HepG2 (cell line): ENCODE data around the gene ST6GALNAC4. TPM values are rescaled to one million over a fixed set of nuclear protein-coding genes. Genes with fewer than 3 reads are reported as not detected.
A peak's percentile ranks its signal among the peaks of the same experiment; 100 is the strongest.

ENCODE experiments used
- ADNP ChIP-seq: sonication (generic); formaldehyde crosslinking; IDR thresholded peaks from 2 replicates; pipeline ENCODE4 v1.4.0; 2020; ENCODE audit warnings: missing genetic modification reagents
- ATF7 ChIP-seq, 2 experiments: fragments of 450-650 bp in 1 of 2; sonication (generic) in 1 of 2; formaldehyde crosslinking in 1 of 2; IDR thresholded peaks; 2 replicates each; pipeline versions ENCODE4 v1.4.0 to v1.6.1; 2016 to 2020; ENCODE audit warnings: antibody characterized with exemption in 1 of 2, mild to moderate bottlenecking in 1 of 2, missing genetic modification reagents in 1 of 2
- ZBTB8A ChIP-seq: sonication (generic); formaldehyde crosslinking; IDR thresholded peaks from 2 replicates; pipeline ENCODE4 v1.4.0; 2020; ENCODE audit warnings: mild to moderate bottlenecking, low read depth, missing genetic modification reagents, borderline replicate concordance
- ZGPAT ChIP-seq: IDR thresholded peaks from 2 replicates; pipeline ENCODE4 v1.6.1; 2016; ENCODE audit warnings: mild to moderate bottlenecking
- ZNF33A ChIP-seq: sonication (generic); formaldehyde crosslinking; IDR thresholded peaks from 2 replicates; pipeline ENCODE4 v1.5.1; 2020; ENCODE audit warnings: missing genetic modification reagents, mild to moderate bottlenecking, moderate library complexity, borderline replicate concordance
- ZNF615 ChIP-seq: sonication (generic); formaldehyde crosslinking; IDR thresholded peaks from 2 replicates; pipeline ENCODE4 v1.5.0; 2020; ENCODE audit warnings: mild to moderate bottlenecking, missing genetic modification reagents, borderline replicate concordance
- ZNF790 ChIP-seq: sonication (generic); formaldehyde crosslinking; IDR thresholded peaks from 2 replicates; pipeline ENCODE4 v1.8.0; 2022; ENCODE audit warnings: missing genetic modification reagents, mild to moderate bottlenecking, borderline replicate concordance
- polyA plus RNA-seq, 8 experiments: library from polyadenylated mRNA; depleted of rRNA in 3 of 8; stranded (reverse) in 7 of 8; unstranded in 1 of 8; fragments of >200 nt; fragmentation: Illumina TruSeq in 4 of 8; extraction: Trizol in 4 of 8; gene quantifications; 2 replicates each; pipeline versions ENCODE4 v1.2.1 to v1.2.3, GENCODE V29; 2011 to 2016; ENCODE audit warnings: low read depth in 4 of 8, missing spikeins in 1 of 8, mixed read lengths in 1 of 8; ENCODE audit not compliant: insufficient read depth in 1 of 8
- total RNA-seq, 5 experiments: library from RNA; depleted of rRNA; stranded (reverse); fragments of >200 nt; fragmentation: Illumina TruSeq; extraction: Trizol; gene quantifications; 2 replicates each; pipeline ENCODE4 v1.2.3, GENCODE V29; 2016; ENCODE audit warnings: low read depth in 1 of 5
- TF ChIP-seq, protein P1 (sequence below): sonication (generic); formaldehyde crosslinking; IDR thresholded peaks from 2 replicates; pipeline ENCODE4 v1.5.0; 2020; ENCODE audit warnings: mild to moderate bottlenecking, missing genetic modification reagents, borderline replicate concordance
- TF ChIP-seq, protein P2 (sequence below): IDR thresholded peaks from 2 replicates; pipeline ENCODE4 v1.6.1; 2016; ENCODE audit warnings: low read depth, missing genetic modification reagents, missing compliant biosample characterization
- TF ChIP-seq, protein P3 (sequence below): IDR thresholded peaks from 2 replicates; pipeline ENCODE4 v1.6.1; 2016; ENCODE audit warnings: low read depth
- TF ChIP-seq, protein P4 (sequence below): sonication (generic); formaldehyde crosslinking; IDR thresholded peaks from 2 replicates; pipeline ENCODE4 v1.8.1; 2022; ENCODE audit warnings: low read depth, mild to moderate bottlenecking, missing genetic modification reagents

Gene ST6GALNAC4
- total and polyA plus RNA-seq, 2 of the 13 experiments (the other 11 are each of a cell fraction or from before 2014, with no cell fraction given): 18.8 to 27.7 TPM

DNA sequence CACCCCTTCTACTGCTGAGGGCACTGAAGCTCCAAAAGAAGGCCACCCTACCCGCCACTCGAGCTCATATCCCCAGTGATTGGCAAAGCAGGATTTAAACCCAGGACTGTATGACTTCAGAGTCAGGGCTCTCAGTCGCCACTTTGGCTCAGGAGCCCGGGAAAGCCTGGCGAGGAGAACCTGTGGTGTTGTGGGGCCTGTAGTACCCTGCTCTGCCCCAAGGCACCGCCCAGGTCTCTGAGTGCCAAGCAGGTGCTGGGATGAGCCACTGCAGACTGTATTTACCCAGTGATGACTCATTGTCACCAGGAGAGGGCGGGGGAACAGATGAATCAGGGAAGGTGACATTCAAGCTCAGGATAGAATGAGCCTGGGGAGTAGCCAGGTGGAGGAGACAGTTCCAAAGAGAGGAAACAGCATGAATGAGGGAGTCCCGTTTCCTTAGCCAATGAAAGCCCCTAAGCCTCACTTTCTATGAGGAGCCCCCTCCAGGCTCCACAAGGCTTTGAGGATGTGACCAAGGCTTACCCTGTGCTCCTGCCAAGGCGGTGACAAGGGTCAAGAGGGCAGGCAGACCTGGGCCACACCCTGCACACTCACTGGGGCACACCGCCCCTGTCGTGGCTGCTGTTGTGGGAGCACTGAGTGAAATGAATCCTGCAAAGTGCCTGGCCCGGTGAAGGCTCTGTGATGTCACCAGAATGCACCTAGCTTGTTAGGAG lies 38.6 kb upstream of the ST6GALNAC4 start (continued):
- TF ChIP-seq, protein P1, sequence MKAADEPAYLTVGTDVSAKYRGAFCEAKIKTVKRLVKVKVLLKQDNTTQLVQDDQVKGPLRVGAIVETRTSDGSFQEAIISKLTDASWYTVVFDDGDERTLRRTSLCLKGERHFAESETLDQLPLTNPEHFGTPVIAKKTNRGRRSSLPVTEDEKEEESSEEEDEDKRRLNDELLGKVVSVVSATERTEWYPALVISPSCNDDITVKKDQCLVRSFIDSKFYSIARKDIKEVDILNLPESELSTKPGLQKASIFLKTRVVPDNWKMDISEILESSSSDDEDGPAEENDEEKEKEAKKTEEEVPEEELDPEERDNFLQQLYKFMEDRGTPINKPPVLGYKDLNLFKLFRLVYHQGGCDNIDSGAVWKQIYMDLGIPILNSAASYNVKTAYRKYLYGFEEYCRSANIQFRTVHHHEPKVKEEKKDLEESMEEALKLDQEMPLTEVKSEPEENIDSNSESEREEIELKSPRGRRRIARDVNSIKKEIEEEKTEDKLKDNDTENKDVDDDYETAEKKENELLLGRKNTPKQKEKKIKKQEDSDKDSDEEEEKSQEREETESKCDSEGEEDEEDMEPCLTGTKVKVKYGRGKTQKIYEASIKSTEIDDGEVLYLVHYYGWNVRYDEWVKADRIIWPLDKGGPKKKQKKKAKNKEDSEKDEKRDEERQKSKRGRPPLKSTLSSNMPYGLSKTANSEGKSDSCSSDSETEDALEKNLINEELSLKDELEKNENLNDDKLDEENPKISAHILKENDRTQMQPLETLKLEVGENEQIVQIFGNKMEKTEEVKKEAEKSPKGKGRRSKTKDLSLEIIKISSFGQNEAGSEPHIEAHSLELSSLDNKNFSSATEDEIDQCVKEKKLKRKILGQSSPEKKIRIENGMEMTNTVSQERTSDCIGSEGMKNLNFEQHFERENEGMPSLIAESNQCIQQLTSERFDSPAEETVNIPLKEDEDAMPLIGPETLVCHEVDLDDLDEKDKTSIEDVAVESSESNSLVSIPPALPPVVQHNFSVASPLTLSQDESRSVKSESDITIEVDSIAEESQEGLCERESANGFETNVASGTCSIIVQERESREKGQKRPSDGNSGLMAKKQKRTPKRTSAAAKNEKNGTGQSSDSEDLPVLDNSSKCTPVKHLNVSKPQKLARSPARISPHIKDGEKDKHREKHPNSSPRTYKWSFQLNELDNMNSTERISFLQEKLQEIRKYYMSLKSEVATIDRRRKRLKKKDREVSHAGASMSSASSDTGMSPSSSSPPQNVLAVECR: no peak; the same call in 1 of the 2 replicates
- TF ChIP-seq, protein P2, sequence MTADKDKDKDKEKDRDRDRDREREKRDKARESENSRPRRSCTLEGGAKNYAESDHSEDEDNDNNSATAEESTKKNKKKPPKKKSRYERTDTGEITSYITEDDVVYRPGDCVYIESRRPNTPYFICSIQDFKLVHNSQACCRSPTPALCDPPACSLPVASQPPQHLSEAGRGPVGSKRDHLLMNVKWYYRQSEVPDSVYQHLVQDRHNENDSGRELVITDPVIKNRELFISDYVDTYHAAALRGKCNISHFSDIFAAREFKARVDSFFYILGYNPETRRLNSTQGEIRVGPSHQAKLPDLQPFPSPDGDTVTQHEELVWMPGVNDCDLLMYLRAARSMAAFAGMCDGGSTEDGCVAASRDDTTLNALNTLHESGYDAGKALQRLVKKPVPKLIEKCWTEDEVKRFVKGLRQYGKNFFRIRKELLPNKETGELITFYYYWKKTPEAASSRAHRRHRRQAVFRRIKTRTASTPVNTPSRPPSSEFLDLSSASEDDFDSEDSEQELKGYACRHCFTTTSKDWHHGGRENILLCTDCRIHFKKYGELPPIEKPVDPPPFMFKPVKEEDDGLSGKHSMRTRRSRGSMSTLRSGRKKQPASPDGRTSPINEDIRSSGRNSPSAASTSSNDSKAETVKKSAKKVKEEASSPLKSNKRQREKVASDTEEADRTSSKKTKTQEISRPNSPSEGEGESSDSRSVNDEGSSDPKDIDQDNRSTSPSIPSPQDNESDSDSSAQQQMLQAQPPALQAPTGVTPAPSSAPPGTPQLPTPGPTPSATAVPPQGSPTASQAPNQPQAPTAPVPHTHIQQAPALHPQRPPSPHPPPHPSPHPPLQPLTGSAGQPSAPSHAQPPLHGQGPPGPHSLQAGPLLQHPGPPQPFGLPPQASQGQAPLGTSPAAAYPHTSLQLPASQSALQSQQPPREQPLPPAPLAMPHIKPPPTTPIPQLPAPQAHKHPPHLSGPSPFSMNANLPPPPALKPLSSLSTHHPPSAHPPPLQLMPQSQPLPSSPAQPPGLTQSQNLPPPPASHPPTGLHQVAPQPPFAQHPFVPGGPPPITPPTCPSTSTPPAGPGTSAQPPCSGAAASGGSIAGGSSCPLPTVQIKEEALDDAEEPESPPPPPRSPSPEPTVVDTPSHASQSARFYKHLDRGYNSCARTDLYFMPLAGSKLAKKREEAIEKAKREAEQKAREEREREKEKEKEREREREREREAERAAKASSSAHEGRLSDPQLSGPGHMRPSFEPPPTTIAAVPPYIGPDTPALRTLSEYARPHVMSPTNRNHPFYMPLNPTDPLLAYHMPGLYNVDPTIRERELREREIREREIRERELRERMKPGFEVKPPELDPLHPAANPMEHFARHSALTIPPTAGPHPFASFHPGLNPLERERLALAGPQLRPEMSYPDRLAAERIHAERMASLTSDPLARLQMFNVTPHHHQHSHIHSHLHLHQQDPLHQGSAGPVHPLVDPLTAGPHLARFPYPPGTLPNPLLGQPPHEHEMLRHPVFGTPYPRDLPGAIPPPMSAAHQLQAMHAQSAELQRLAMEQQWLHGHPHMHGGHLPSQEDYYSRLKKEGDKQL (CRISPR knock-in tag): peak; percentile 44; the same call in 1 of the 2 replicates
- TF ChIP-seq ZNF33A (CRISPR knock-in tag) (no peak), ZBTB8A (CRISPR knock-in tag) (no peak), ZNF790 (CRISPR knock-in tag) (no peak), ZNF615 (no peak), ZGPAT (CRISPR knock-in tag) (peak; percentile 71), ATF7 (IDR thresholded peaks at IDR 0.05) (no peak), ATF7 (CRISPR knock-in tag; IDR thresholded peaks at IDR 0.05) (0 out of 2 replicates have a peak, but pooled peaks have one; percentile 55), ADNP (CRISPR knock-in tag) (no peak)
- TF ChIP-seq, protein P3, sequence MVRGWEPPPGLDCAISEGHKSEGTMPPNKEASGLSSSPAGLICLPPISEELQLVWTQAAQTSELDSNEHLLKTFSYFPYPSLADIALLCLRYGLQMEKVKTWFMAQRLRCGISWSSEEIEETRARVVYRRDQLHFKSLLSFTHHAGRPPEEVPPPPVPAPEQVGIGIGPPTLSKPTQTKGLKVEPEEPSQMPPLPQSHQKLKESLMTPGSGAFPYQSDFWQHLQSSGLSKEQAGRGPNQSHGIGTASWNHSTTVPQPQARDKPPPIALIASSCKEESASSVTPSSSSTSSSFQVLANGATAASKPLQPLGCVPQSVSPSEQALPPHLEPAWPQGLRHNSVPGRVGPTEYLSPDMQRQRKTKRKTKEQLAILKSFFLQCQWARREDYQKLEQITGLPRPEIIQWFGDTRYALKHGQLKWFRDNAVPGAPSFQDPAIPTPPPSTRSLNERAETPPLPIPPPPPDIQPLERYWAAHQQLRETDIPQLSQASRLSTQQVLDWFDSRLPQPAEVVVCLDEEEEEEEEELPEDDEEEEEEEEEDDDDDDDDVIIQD: no peak
- TF ChIP-seq, protein P4, sequence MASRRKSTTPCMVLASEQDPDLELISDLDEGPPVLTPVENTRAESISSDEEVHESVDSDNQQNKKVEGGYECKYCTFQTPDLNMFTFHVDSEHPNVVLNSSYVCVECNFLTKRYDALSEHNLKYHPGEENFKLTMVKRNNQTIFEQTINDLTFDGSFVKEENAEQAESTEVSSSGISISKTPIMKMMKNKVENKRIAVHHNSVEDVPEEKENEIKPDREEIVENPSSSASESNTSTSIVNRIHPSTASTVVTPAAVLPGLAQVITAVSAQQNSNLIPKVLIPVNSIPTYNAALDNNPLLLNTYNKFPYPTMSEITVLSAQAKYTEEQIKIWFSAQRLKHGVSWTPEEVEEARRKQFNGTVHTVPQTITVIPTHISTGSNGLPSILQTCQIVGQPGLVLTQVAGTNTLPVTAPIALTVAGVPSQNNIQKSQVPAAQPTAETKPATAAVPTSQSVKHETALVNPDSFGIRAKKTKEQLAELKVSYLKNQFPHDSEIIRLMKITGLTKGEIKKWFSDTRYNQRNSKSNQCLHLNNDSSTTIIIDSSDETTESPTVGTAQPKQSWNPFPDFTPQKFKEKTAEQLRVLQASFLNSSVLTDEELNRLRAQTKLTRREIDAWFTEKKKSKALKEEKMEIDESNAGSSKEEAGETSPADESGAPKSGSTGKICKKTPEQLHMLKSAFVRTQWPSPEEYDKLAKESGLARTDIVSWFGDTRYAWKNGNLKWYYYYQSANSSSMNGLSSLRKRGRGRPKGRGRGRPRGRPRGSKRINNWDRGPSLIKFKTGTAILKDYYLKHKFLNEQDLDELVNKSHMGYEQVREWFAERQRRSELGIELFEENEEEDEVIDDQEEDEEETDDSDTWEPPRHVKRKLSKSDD (CRISPR knock-in tag): no peak
